Subcutaneous adipose tissue (tissue), 4 donors: ENCODE measurements around the gene AP4S1. TPM values are rescaled to one million over a fixed set of nuclear protein-coding genes. Genes with fewer than 3 reads are reported as not detected.

ENCODE experiments used
- CTCF ChIP-seq: fragments of 450-650 bp; IDR thresholded peaks from one replicate; pipeline ENCODE4 v1.5.1; 2016; ENCODE audit warnings: low read depth, mild to moderate bottlenecking, control low read depth, antibody characterized with exemption, moderate library complexity
- total RNA-seq, 4 donors: library from RNA; depleted of rRNA; stranded (reverse); fragments of >200 nt; gene quantifications; one replicate each; pipeline ENCODE4 v1.1.0, GENCODE V29; 2016

Gene AP4S1
- total RNA-seq, 4 donors from 2014 or later: 3.9 to 10.0 (median 7.0) TPM

GRCh38 chr14:31013841-31014240, 11.6 kb upstream of the AP4S1 start:
- no peak for TF ChIP-seq CTCF

- TF ChIP-seq CTCF: no peak
These were observed 7.3 kb upstream of the AP4S1 start for GRCh38 chr14:31018057-31018645.

- TF ChIP-seq CTCF: no peak
These were observed 4.4 kb upstream of the AP4S1 start for GRCh38 chr14:31020834-31021575.

GRCh38 chr14:31021576-31021949, 3.9 kb upstream of the AP4S1 start:
- TF ChIP-seq CTCF: no peak

- no peak for TF ChIP-seq CTCF
These were observed 3.1 kb upstream of the AP4S1 start for GRCh38 chr14:31022386-31022785.

GRCh38 chr14:31024010-31024480, 1.4 kb upstream of the AP4S1 start:
- TF ChIP-seq CTCF: no peak

- TF ChIP-seq CTCF: no peak
These were observed 677 bp upstream of the AP4S1 start for GRCh38 chr14:31024577-31025366.
